NB4 (cell line): ENCODE measurements around the gene TJAP1.

Experiments used
- CTCF ChIP-seq: IDR thresholded peaks from one replicate; pipeline ENCODE4 v1.5.1; 2012; ENCODE audit warnings: low read depth, low read length
- POLR2A ChIP-seq: IDR thresholded peaks from 2 replicates; pipeline ENCODE4 v1.6.1; 2011; ENCODE audit warnings: mild to moderate bottlenecking; ENCODE audit not compliant: insufficient read length; ENCODE audit errors: extremely low read depth

GRCh38 chr6:43433148-43433547, 44.2 kb upstream of the TJAP1 start:
- TF ChIP-seq CTCF (no peak), POLR2A (no peak)
